HCT116 (cell line): ENCODE data around the gene RTKN2. TPM values are rescaled to one million over a fixed set of nuclear protein-coding genes. Genes with fewer than 3 reads are reported as not detected.

Experiments
- ATAC-seq: fragments of 200-7000 bp; cut with Tn5 transposase; 2 replicates; pipeline ENCODE4 v1.9.1; 2020; ENCODE audit warnings: mild to moderate bottlenecking, moderate library complexity
- BruUV-seq: library from RNA; stranded (reverse); fragments of 400-500 nt; replicated peaks from 2 replicates; lab custom pipeline; 2021; lab: Mats Ljungman, UMichigan
- CTCF ChIA-PET: fragments of 300-600 bp; sonication (Branson Sonifier 250); formaldehyde crosslinking; loops from one replicate; lab custom pipeline; 2021; ENCODE audit warnings: antibody characterized with exemption; lab: Charles Lee
- POLR2A ChIA-PET: fragments of 300-600, 350-600 bp; sonication (Branson Sonifier 250); formaldehyde crosslinking; loops from one replicate; lab custom pipeline; 2021; ENCODE audit warnings: antibody characterized with exemption; lab: Charles Lee
- RAD21 ChIA-PET, 2 experiments: fragments of 300-600 bp; sonication (Branson Sonifier 250); formaldehyde crosslinking; loops; one replicate each; lab custom pipeline; 2023; ENCODE audit warnings: low total read pairs in 2 of 2; ENCODE audit not compliant: uncharacterized antibody in 2 of 2, unreplicated experiment in 2 of 2, low non-redundant PET in 1 of 2; lab: Charles Lee
- DNase-seq: peaks from one replicate; pipeline ENCODE4 v3.0.0-alpha.2; 2010; ENCODE audit warnings: low read depth, low spot score
- H2AFZ ChIP-seq: fragments of 200-600 bp; shearing (Covaris generic), sonication (generic); 2 replicates; pipeline ENCODE4 v1.6.1; 2017; ENCODE audit warnings: low read depth, mixed run types, mixed read lengths, antibody characterized with exemption, low read length; ENCODE audit not compliant: poor library complexity, severe bottlenecking
- H3K27ac ChIP-seq: 2 replicates; pipeline ENCODE4 v1.5.1; 2012; ENCODE audit warnings: low read depth, low read length
- H3K27me3 ChIP-seq: fragments of 200-600 bp; sonication (generic); 2 replicates; pipeline ENCODE4 v1.6.1; 2016; ENCODE audit warnings: mixed run types, low read length, mixed read lengths; ENCODE audit not compliant: insufficient read depth
- H3K36me3 ChIP-seq, 2 experiments: fragments of 200-500 bp in 1 of 2; fragments of 200-600 bp in 1 of 2; sonication (Bioruptor generic) in 1 of 2; sonication (generic) in 1 of 2; 2 replicates each; pipeline versions ENCODE4 v1.5.1 to v1.6.1; 2014 to 2016; ENCODE audit warnings: low read length in 2 of 2, inconsistent platforms in 1 of 2, mixed read lengths in 1 of 2, mixed run types in 1 of 2; ENCODE audit not compliant: insufficient read depth in 2 of 2, control insufficient read depth in 1 of 2
- H3K4me1 ChIP-seq, 2 experiments: fragments of 200-600 bp in 1 of 2; sonication (generic) in 1 of 2; 2 replicates each; pipeline versions ENCODE4 v1.5.1 to v1.6.1; 2012 to 2017; ENCODE audit warnings: low read length in 2 of 2, inconsistent platforms in 1 of 2, mild to moderate bottlenecking in 1 of 2, mixed read lengths in 1 of 2, mixed run types in 1 of 2, moderate library complexity in 1 of 2; ENCODE audit not compliant: insufficient read depth in 2 of 2, control insufficient read depth in 1 of 2
- H3K4me2 ChIP-seq: fragments of 200-600 bp; sonication (generic); 2 replicates; pipeline ENCODE4 v1.6.1; 2017; ENCODE audit warnings: mixed run types, low read length, mixed read lengths
- H3K4me3 ChIP-seq, 2 experiments: fragments of 200-600 bp in 1 of 2; sonication (generic) in 1 of 2; replicated peaks in 1 of 2; 2 replicates each; pipeline ENCODE4 v1.5.1; 2011 to 2016; ENCODE audit warnings: low read length in 2 of 2, control low read depth in 1 of 2, low read depth in 1 of 2, mild to moderate bottlenecking in 1 of 2, mixed read lengths in 1 of 2, mixed run types in 1 of 2
- H3K79me2 ChIP-seq: fragments of 200-600 bp; sonication (generic); 2 replicates; pipeline ENCODE4 v1.6.1; 2017; ENCODE audit warnings: mild to moderate bottlenecking, mixed run types, low read length, moderate library complexity, mixed read lengths; ENCODE audit not compliant: insufficient read depth
- H3K9ac ChIP-seq: fragments of 200-600 bp; sonication (generic); 2 replicates; pipeline ENCODE4 v1.6.1; 2016; ENCODE audit warnings: low read length, mixed read lengths
- H3K9me2 ChIP-seq: fragments of 200-600 bp; sonication (generic), shearing (Covaris generic); 2 replicates; pipeline ENCODE4 v1.6.1; 2017; ENCODE audit warnings: mixed run types, mild to moderate bottlenecking, moderate library complexity; ENCODE audit not compliant: insufficient read depth
- H3K9me3 ChIP-seq, 2 experiments: fragments of 200-500 bp in 1 of 2; fragments of 200-600 bp in 1 of 2; sonication (Bioruptor generic) in 1 of 2; sonication (generic) in 1 of 2; 2 replicates each; pipeline ENCODE4 v1.6.1; 2014 to 2017; ENCODE audit warnings: low read length in 2 of 2, mixed read lengths in 2 of 2, inconsistent platforms in 1 of 2, low read depth in 1 of 2, mild to moderate bottlenecking in 1 of 2, mixed run types in 1 of 2, moderate library complexity in 1 of 2; ENCODE audit not compliant: control insufficient read depth in 1 of 2, insufficient read depth in 1 of 2
- H4K20me1 ChIP-seq: fragments of 200-600 bp; sonication (generic), shearing (Covaris generic); 2 replicates; pipeline ENCODE4 v1.6.1; 2017; ENCODE audit warnings: mixed run types, mild to moderate bottlenecking, moderate library complexity; ENCODE audit not compliant: insufficient read depth
- ATF3 ChIP-seq: IDR thresholded peaks from 2 replicates; pipeline ENCODE4 v1.6.1; 2012
- CBX3 ChIP-seq: IDR thresholded peaks from 2 replicates; pipeline ENCODE4 v1.6.1; 2012; ENCODE audit warnings: low read depth
- CTCF ChIP-seq, 3 experiments: fragments of 200-600 bp in 1 of 3; sonication (generic) in 1 of 3; IDR thresholded peaks in 2 of 3; conservative IDR thresholded peaks in 1 of 3; 2 replicates each; pipeline ENCODE4 v1.5.1; 2012 to 2017; ENCODE audit warnings: low read depth in 2 of 3, low read length in 2 of 3, antibody characterized with exemption in 1 of 3, borderline replicate concordance in 1 of 3, control low read depth in 1 of 3, mild to moderate bottlenecking in 1 of 3, mixed read lengths in 1 of 3, mixed run types in 1 of 3, moderate library complexity in 1 of 3; ENCODE audit not compliant: insufficient read depth in 1 of 3
- EGR1 ChIP-seq: IDR thresholded peaks from 2 replicates; pipeline ENCODE4 v1.6.1; 2012; ENCODE audit warnings: low read depth
- ELF1 ChIP-seq: IDR thresholded peaks from 2 replicates; pipeline ENCODE4 v1.6.1; 2012; ENCODE audit warnings: low read depth, borderline replicate concordance
- EZH2 ChIP-seq: fragments of 200-600 bp; sonication (generic); IDR thresholded peaks from 2 replicates; pipeline ENCODE4 v1.6.1; 2017; ENCODE audit warnings: antibody characterized with exemption, mixed run types
- EZH2phosphoT487 ChIP-seq: fragments of 200-600 bp; IDR thresholded peaks from 2 replicates; pipeline ENCODE4 v1.6.1; 2018; ENCODE audit warnings: antibody characterized with exemption, borderline replicate concordance
- POLR2A ChIP-seq: IDR thresholded peaks from 2 replicates; pipeline ENCODE4 v1.7.0; 2011; ENCODE audit warnings: borderline replicate concordance; ENCODE audit not compliant: insufficient read depth, insufficient read length; ENCODE audit errors: extremely low read depth
- RAD21 ChIP-seq: IDR thresholded peaks from 2 replicates; pipeline ENCODE4 v1.6.1; 2012; ENCODE audit warnings: low read depth, mild to moderate bottlenecking
- REST ChIP-seq: IDR thresholded peaks from 2 replicates; pipeline ENCODE4 v1.6.1; 2012; ENCODE audit warnings: low read depth
- SIN3A ChIP-seq: IDR thresholded peaks from 2 replicates; pipeline ENCODE4 v1.6.1; 2012; ENCODE audit warnings: low read depth
- SP1 ChIP-seq: IDR thresholded peaks from 2 replicates; pipeline ENCODE4 v1.6.1; 2012; ENCODE audit warnings: low read depth
- TCF7L2 ChIP-seq: IDR thresholded peaks from 2 replicates; pipeline ENCODE4 v1.7.0; 2011; ENCODE audit warnings: borderline replicate concordance, inconsistent platforms; ENCODE audit not compliant: insufficient read depth, insufficient read length; ENCODE audit errors: extremely low read depth
- YY1 ChIP-seq: IDR thresholded peaks from 2 replicates; pipeline ENCODE4 v1.6.1; 2011; ENCODE audit warnings: low read length, low read depth, moderate library complexity, mild to moderate bottlenecking; ENCODE audit not compliant: insufficient replicate concordance; ENCODE audit errors: extremely low read depth
- ZBTB33 ChIP-seq: IDR thresholded peaks from 2 replicates; pipeline ENCODE4 v1.6.1; 2011; ENCODE audit warnings: mild to moderate bottlenecking, low read length, moderate library complexity; ENCODE audit not compliant: insufficient replicate concordance; ENCODE audit errors: extremely low read depth
- ZFX ChIP-seq: fragments of 450-650 bp; IDR thresholded peaks from 2 replicates; pipeline ENCODE4 v1.6.1; 2017
- ZNF274 ChIP-seq: fragments of 200-500 bp; sonication (Bioruptor generic); IDR thresholded peaks from 2 replicates; pipeline ENCODE4 v1.6.1; 2014; ENCODE audit warnings: mild to moderate bottlenecking, low read depth, low read length, inconsistent platforms
- intact Hi-C: fragments of 100-400 bp; cut with micrococcal nuclease; formaldehyde crosslinking; loops from 2 replicates; pipeline ENCODE4 v1.10.0; 2022
- total RNA-seq: library from RNA; stranded (reverse); gene quantifications from one replicate; pipeline ENCODE4 v1.2.1, GENCODE V29; 2021; ENCODE audit not compliant: unreplicated experiment
- TF ChIP-seq, protein P1 (sequence below): IDR thresholded peaks from 2 replicates; pipeline ENCODE4 v1.6.1; 2012

Gene RTKN2
- total RNA-seq, 1 experiment from 2014 or later = 7.9 TPM

GRCh38 chr10:62189131-62189530, 79.5 kb downstream of the RTKN2 start:
- Histone ChIP-seq H3K27me3 (no peaks in the 10 kb centered on the region), H3K9me3 (no peaks in the 10 kb centered on the region), H2AFZ (no peak overlapping the region), H3K27ac (no peak overlapping the region), H4K20me1 (no peaks in the 10 kb centered on the region), H3K79me2 (no peaks in the 10 kb centered on the region), H3K9me2 (no peaks in the 10 kb centered on the region), H3K36me3 (no peaks in the 10 kb centered on the region), H3K4me2 (no peak overlapping the region), H3K4me3 (no peak overlapping the region), H3K9ac (no peak overlapping the region), H3K4me1 (no peaks in the 10 kb centered on the region)
- no TSS peak for BruUV-seq
- ChIA-PET POLR2A (no interaction called here), RAD21 (no interaction called here), CTCF (no interaction called here)
- TF ChIP-seq, protein P1, sequence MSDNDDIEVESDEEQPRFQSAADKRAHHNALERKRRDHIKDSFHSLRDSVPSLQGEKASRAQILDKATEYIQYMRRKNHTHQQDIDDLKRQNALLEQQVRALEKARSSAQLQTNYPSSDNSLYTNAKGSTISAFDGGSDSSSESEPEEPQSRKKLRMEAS = no peak
- TF ChIP-seq ZNF274 = no peak
- TF ChIP-seq RAD21 = no peak
- no peak for TF ChIP-seq EZH2phosphoT487
- no peak for TF ChIP-seq EZH2
- no peak for TF ChIP-seq SIN3A
- TF ChIP-seq YY1 = no peak
- no peak for TF ChIP-seq POLR2A
- no peak for TF ChIP-seq CBX3
- TF ChIP-seq REST = no peak
- no peak for TF ChIP-seq TCF7L2
- TF ChIP-seq SP1 = no peak
- TF ChIP-seq ZFX = no peak
- TF ChIP-seq ZBTB33 = no peak
- no peak for TF ChIP-seq ATF3
- no peak for TF ChIP-seq EGR1
- TF ChIP-seq ELF1 = no peak
- no peak for TF ChIP-seq CTCF (IDR thresholded peaks at IDR 0.05 in 2 of 3, conservative IDR thresholded peaks at IDR 0.05 in 1 of 3; ENCODE audit: borderline replicate concordance in 1 of 3, insufficient read depth in 1 of 3, low read depth in 2 of 3, low read length in 2 of 3)
- ATAC-seq (no peak), DNase-seq (no peak)
- intact Hi-C loops = no loop called here
